B cell (primary cell): ENCODE results near the gene NEMP2. TPM values are rescaled to one million over a fixed set of nuclear protein-coding genes. Genes with fewer than 3 reads are reported as not detected.

ENCODE experiments used
- ATAC-seq: fragments of 200-7000 bp; cut with Tn5 transposase; one replicate; pipeline ENCODE4 v1.10.0; 2021; ENCODE audit warnings: low read depth, mild to moderate bottlenecking, moderate number of reproducible peaks, moderate library complexity
- CTCF ChIA-PET: fragments of 350-600 bp; sonication (Branson Sonifier 250); formaldehyde crosslinking; loops from one replicate; lab custom pipeline; 2021; ENCODE audit warnings: antibody characterized with exemption, inconsistent platforms; lab: Charles Lee
- POLR2A ChIA-PET: fragments of 350-600 bp; sonication (Branson Sonifier 250); formaldehyde crosslinking; loops from one replicate; lab custom pipeline; 2021; ENCODE audit warnings: antibody characterized with exemption; lab: Charles Lee
- DNase-seq: peaks from one replicate; pipeline ENCODE4 v3.0.0; 2013
- H2AFZ ChIP-seq: 2 replicates; pipeline ENCODE4 v1.6.1; 2012; ENCODE audit warnings: mild to moderate bottlenecking, low read depth, low read length; ENCODE audit not compliant: insufficient read depth, poor library complexity, severe bottlenecking
- H3K27ac ChIP-seq, 2 donors: 1 replicate in 1 of 2; 2 replicates in 1 of 2; pipeline ENCODE4 v1.5.1; 2012 to 2013; ENCODE audit warnings: low read length in 2 of 2, mild to moderate bottlenecking in 2 of 2, moderate library complexity in 1 of 2
- H3K27me3 ChIP-seq, 4 experiments: fragments of 200-600 bp in 1 of 4; sonication (generic) in 1 of 4; replicated peaks in 1 of 4; 1 replicate in 2 of 4; 2 replicates in 2 of 4; pipeline versions ENCODE4 v1.6.1 to v1.7.0; 2013 to 2016; ENCODE audit warnings: low read length in 3 of 4, mild to moderate bottlenecking in 2 of 4, mixed read lengths in 1 of 4, moderate library complexity in 1 of 4; ENCODE audit not compliant: insufficient read depth in 4 of 4, control insufficient read depth in 3 of 4; ENCODE audit errors: control extremely low read depth in 1 of 4
- H3K36me3 ChIP-seq, 2 experiments: replicated peaks in 1 of 2; 1 replicate in 1 of 2; 2 replicates in 1 of 2; pipeline versions ENCODE4 v1.6.1 to v1.7.1; 2013; ENCODE audit warnings: low read length in 1 of 2; ENCODE audit not compliant: insufficient read depth in 2 of 2, control insufficient read depth in 1 of 2; ENCODE audit errors: control extremely low read depth in 1 of 2, extremely low read depth in 1 of 2
- H3K4me1 ChIP-seq, 2 donors: fragments of 200-600 bp in 1 of 2; sonication (generic) in 1 of 2; 1 replicate in 1 of 2; 2 replicates in 1 of 2; pipeline versions ENCODE4 v1.5.1 to v1.6.1; 2013 to 2017; ENCODE audit warnings: low read length in 2 of 2; ENCODE audit not compliant: control insufficient read depth in 2 of 2, insufficient read depth in 2 of 2
- H3K4me2 ChIP-seq: replicated peaks from 2 replicates; pipeline ENCODE3; 2012; ENCODE audit warnings: mild to moderate bottlenecking, low read depth, low read length; ENCODE audit not compliant: poor library complexity, severe bottlenecking
- H3K4me3 ChIP-seq, 5 experiments: fragments of 200-600 bp in 1 of 5; sonication (generic) in 1 of 5; 1 replicate in 3 of 5; 2 replicates in 2 of 5; pipeline versions ENCODE4 v1.5.1 to v1.7.0; 2011 to 2016; ENCODE audit warnings: low read length in 4 of 5, mild to moderate bottlenecking in 4 of 5, low read depth in 2 of 5, control low read depth in 1 of 5, moderate library complexity in 1 of 5; ENCODE audit not compliant: insufficient read depth in 1 of 5; ENCODE audit errors: control extremely low read depth in 1 of 5, extremely low read depth in 1 of 5
- H3K79me2 ChIP-seq: fragments of 200-600 bp; sonication (generic); one replicate; pipeline ENCODE4 v1.6.0; 2016; ENCODE audit warnings: low read length; ENCODE audit not compliant: control insufficient read depth, insufficient read depth
- H3K9ac ChIP-seq: fragments of 200-600 bp; sonication (generic); 2 replicates; pipeline ENCODE4 v1.6.1; 2017; ENCODE audit warnings: mild to moderate bottlenecking, low read length, moderate library complexity
- H3K9me3 ChIP-seq, 3 donors: one replicate each; pipeline versions ENCODE4 v1.6.1 to v1.7.1; 2013; ENCODE audit warnings: low read length in 2 of 3; ENCODE audit not compliant: control insufficient read depth in 2 of 3, insufficient read depth in 1 of 3; ENCODE audit errors: control extremely low read depth in 1 of 3
- H4K20me1 ChIP-seq: 2 replicates; pipeline ENCODE4 v1.6.0; 2012; ENCODE audit warnings: mild to moderate bottlenecking, low read length; ENCODE audit not compliant: insufficient read depth, control insufficient read depth, poor library complexity, severe bottlenecking
- H3K27ac Mint-ChIP-seq: one replicate; pipeline ENCODE4 v1.8.0; 2021; ENCODE audit warnings: mixed read lengths
- H3K27me3 Mint-ChIP-seq: one replicate; pipeline ENCODE4 v1.8.0; 2021; ENCODE audit warnings: mixed read lengths
- H3K4me1 Mint-ChIP-seq: one replicate; pipeline ENCODE4 v1.8.0; 2021; ENCODE audit warnings: mixed read lengths
- H3K4me3 Mint-ChIP-seq: one replicate; pipeline ENCODE4 v1.8.0; 2021; ENCODE audit warnings: mixed read lengths
- H3K9me3 Mint-ChIP-seq: one replicate; pipeline ENCODE4 v1.8.0; 2022; ENCODE audit warnings: mixed read lengths; ENCODE audit not compliant: insufficient read depth
- EZH2 ChIP-seq: IDR thresholded peaks from 2 replicates; pipeline ENCODE4 v1.6.1; 2012; ENCODE audit warnings: borderline replicate concordance, low read depth, mild to moderate bottlenecking, moderate library complexity, low read length; ENCODE audit not compliant: insufficient read depth, poor library complexity, severe bottlenecking
- WGBS: methylation state at CpG from one replicate; pipeline ENCODE4 v1.1.5; 2013; ENCODE audit warnings: missing lambda C conversion rate; ENCODE audit not compliant: insufficient coverage; 5-methylcytosine and 5-hydroxymethylcytosine counted together
- intact Hi-C: fragments of 100-400 bp; cut with micrococcal nuclease; formaldehyde crosslinking; loops from one replicate; pipeline ENCODE4 v1.10.0; 2022
- polyA plus RNA-seq: library from polyadenylated mRNA; depleted of rRNA; stranded (reverse); fragments of >200 nt; gene quantifications from 2 replicates; pipeline ENCODE4 v1.2.3, GENCODE V29; 2012
- total RNA-seq, 2 donors: library from RNA; stranded (reverse); fragments of 120-200 nt in 1 of 2; gene quantifications; 1 replicate in 1 of 2; 2 replicates in 1 of 2; pipeline versions ENCODE4 v1.2.3 to v1.2.4, GENCODE V29; 2013 to 2022
- TF ChIP-seq, protein P1 (sequence below): fragments of 200-600 bp; IDR thresholded peaks from one replicate; pipeline ENCODE4 v1.8.0; 2022; ENCODE audit warnings: antibody characterized with exemption, mild to moderate bottlenecking

NEMP2 gene
- total and polyA plus RNA-seq, 2 donors (not counting 1 experiment from before 2014, with no cell fraction given) = 1.3 to 17.3 TPM

GRCh38 chr2:190545093-190545492 is 10.6 kb upstream of the NEMP2 start:
- no peaks in the 10 kb centered on the region for H3K4me1 ChIP-seq
- H3K4me3 ChIP-seq = no peak overlapping the region
- H4K20me1 ChIP-seq = no peaks in the 10 kb centered on the region
- no peaks in the 10 kb centered on the region for H3K79me2 ChIP-seq
- no peak for ATAC-seq
- ChIA-PET POLR2A (no interaction called here), CTCF (no interaction called here)
- H3K27me3 Mint-ChIP-seq = no peaks in the 10 kb centered on the region
- intact Hi-C loops = no loop called here
- no peak overlapping the region for H2AFZ ChIP-seq
- no peaks in the 10 kb centered on the region for H3K27me3 ChIP-seq
- no peak overlapping the region for H3K27ac ChIP-seq
- no peak overlapping the region for H3K9ac ChIP-seq
- H3K4me2 ChIP-seq = no peak overlapping the region
- peaks cover 13% of the 10 kb centered on the region for H3K9me3 Mint-ChIP-seq
- TF ChIP-seq, protein P1, sequence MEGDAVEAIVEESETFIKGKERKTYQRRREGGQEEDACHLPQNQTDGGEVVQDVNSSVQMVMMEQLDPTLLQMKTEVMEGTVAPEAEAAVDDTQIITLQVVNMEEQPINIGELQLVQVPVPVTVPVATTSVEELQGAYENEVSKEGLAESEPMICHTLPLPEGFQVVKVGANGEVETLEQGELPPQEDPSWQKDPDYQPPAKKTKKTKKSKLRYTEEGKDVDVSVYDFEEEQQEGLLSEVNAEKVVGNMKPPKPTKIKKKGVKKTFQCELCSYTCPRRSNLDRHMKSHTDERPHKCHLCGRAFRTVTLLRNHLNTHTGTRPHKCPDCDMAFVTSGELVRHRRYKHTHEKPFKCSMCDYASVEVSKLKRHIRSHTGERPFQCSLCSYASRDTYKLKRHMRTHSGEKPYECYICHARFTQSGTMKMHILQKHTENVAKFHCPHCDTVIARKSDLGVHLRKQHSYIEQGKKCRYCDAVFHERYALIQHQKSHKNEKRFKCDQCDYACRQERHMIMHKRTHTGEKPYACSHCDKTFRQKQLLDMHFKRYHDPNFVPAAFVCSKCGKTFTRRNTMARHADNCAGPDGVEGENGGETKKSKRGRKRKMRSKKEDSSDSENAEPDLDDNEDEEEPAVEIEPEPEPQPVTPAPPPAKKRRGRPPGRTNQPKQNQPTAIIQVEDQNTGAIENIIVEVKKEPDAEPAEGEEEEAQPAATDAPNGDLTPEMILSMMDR = no peak
- 100% methylated on average over 1 of the region's 3 CpGs for WGBS
- H3K4me3 Mint-ChIP-seq = no peak overlapping the region
- H3K4me1 Mint-ChIP-seq = no peaks in the 10 kb centered on the region
- peaks cover 3 to 11% (median 9%) of the 10 kb centered on the region in 3 donors for H3K9me3 ChIP-seq
- no peak overlapping the region for H3K27ac Mint-ChIP-seq
- H3K36me3 ChIP-seq = no peaks in the 10 kb centered on the region
- DNase-seq = no peak

DNA sequence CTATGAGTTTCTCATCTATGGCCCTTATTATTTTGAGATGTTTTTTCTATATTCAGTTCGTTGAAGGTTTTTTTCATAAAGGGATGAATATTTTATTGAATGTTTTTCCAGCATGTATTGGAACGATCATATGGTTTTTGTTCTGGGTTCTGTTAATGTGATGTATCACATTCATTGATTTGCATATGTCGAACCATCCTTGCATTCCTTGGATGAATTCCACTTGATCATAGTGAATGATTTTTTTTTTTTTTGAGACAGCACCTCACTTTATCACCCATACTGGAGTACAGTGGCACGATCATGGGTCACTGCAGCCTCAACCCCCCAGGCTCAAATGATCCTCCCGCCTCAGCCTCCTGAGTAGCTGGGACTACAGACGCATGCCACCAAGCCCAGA is 5.5 kb upstream of the NEMP2 start:
- no peak overlapping the region for H3K9ac ChIP-seq
- no peak overlapping the region for H3K27ac ChIP-seq
- peaks cover 4% of the 10 kb centered on the region for H3K79me2 ChIP-seq
- Mint-ChIP-seq H3K4me1 (peaks cover 14% of the 10 kb centered on the region), H3K4me3 (no peak overlapping the region), H3K9me3 (peaks cover 22% of the 10 kb centered on the region), H3K27me3 (no peaks in the 10 kb centered on the region), H3K27ac (no peak overlapping the region)
- H3K36me3 ChIP-seq = no peaks in the 10 kb centered on the region
- TF ChIP-seq, protein P1 = no peak
- TF ChIP-seq EZH2 = no peak
- H3K9me3 ChIP-seq = peaks cover 9 to 19% (median 10%) of the 10 kb centered on the region in 3 donors
- peaks cover 0 to 5% of the 10 kb centered on the region in 2 donors for H3K4me1 ChIP-seq
- no peak overlapping the region for H2AFZ ChIP-seq
- CTCF ChIA-PET = no interaction called here
- no peaks in the 10 kb centered on the region for H3K27me3 ChIP-seq
- no peak for DNase-seq
- no peaks in the 10 kb centered on the region for H4K20me1 ChIP-seq
- no CpG with 5 or more reads among the region's 6 CpGs for WGBS
- no peak overlapping the region for H3K4me3 ChIP-seq
- no peak for ATAC-seq
- intact Hi-C loops = no loop called here
- no peak overlapping the region for H3K4me2 ChIP-seq
- POLR2A ChIA-PET = no interaction called here
